Lower leg skin (tissue), 3 donors: ENCODE data around the gene DPYD.

Experiments
- CTCF ChIP-seq, 3 donors: fragments of 450-650 bp; IDR thresholded peaks; one replicate each; pipeline ENCODE4 v1.5.1; 2016; ENCODE audit warnings: antibody characterized with exemption in 3 of 3, mild to moderate bottlenecking in 3 of 3, moderate library complexity in 2 of 3
- POLR2A ChIP-seq, 2 donors: fragments of 450-650 bp; IDR thresholded peaks; one replicate each; pipeline ENCODE4 v1.6.1; 2016 to 2017; ENCODE audit warnings: antibody characterized with exemption in 2 of 2, mild to moderate bottlenecking in 1 of 2, moderate library complexity in 1 of 2

- TF ChIP-seq CTCF (IDR thresholded peaks at IDR 0.05) (no peak), POLR2A (IDR thresholded peaks at IDR 0.05) (no peak)
Observed at GRCh38 chr1:97577613-97578012, 343.2 kb downstream of the DPYD start.
